Tibial artery (tissue), 4 donors: ENCODE data around the gene PTCD2.
"Not testable (repeated sequence)": the region's sequence is repeated elsewhere in the genome, so short reads cannot be mapped to it uniquely, and the experiment has no call there.

ENCODE experiments used
- DNase-seq, 2 donors: peaks; one replicate each; pipeline ENCODE4 v3.0.0-alpha.2; 2019
- H3K27ac ChIP-seq, 2 donors: fragments of 200-600 bp; sonication (generic) in 1 of 2; 1 replicate in 1 of 2; 2 replicates in 1 of 2; pipeline ENCODE4 v1.5.1; 2018 to 2019; ENCODE audit warnings: mild to moderate bottlenecking in 1 of 2
- H3K27me3 ChIP-seq, 2 donors: fragments of 200-600 bp; sonication (generic) in 1 of 2; one replicate each; pipeline versions ENCODE4 v1.5.1 to v1.6.0; 2016 to 2019
- H3K36me3 ChIP-seq, 3 donors: fragments of 200-600 bp; sonication (generic) in 2 of 3; one replicate each; pipeline ENCODE4 v1.5.1; 2016 to 2019; ENCODE audit warnings: mild to moderate bottlenecking in 2 of 3
- H3K4me1 ChIP-seq, 4 donors: fragments of 200-600 bp; sonication (generic) in 2 of 4; 1 replicate in 3 of 4; 2 replicates in 1 of 4; pipeline ENCODE4 v1.5.1; 2016 to 2019
- H3K4me3 ChIP-seq, 2 donors: fragments of 200-600 bp; sonication (generic) in 1 of 2; 1 replicate in 1 of 2; 2 replicates in 1 of 2; pipeline ENCODE4 v1.5.1; 2018 to 2019; ENCODE audit warnings: mild to moderate bottlenecking in 2 of 2
- H3K9me3 ChIP-seq, 3 donors: fragments of 200-600 bp; sonication (generic) in 1 of 3; one replicate each; pipeline ENCODE4 v1.5.1; 2016 to 2019
- intact Hi-C: fragments of 100-400 bp; cut with DNase I; formaldehyde crosslinking; loops from one replicate; pipeline ENCODE4 v1.15.0; 2023; ENCODE audit warnings: low total_unique reads
- TF ChIP-seq, protein P1 (sequence below), 2 experiments: fragments of 200-600 bp in 1 of 2; fragments of 450-650 bp in 1 of 2; IDR thresholded peaks; one replicate each; pipeline ENCODE4 v1.5.1; 2017 to 2019; ENCODE audit warnings: antibody characterized with exemption in 2 of 2, mild to moderate bottlenecking in 1 of 2, moderate library complexity in 1 of 2

Gene PTCD2

DNA sequence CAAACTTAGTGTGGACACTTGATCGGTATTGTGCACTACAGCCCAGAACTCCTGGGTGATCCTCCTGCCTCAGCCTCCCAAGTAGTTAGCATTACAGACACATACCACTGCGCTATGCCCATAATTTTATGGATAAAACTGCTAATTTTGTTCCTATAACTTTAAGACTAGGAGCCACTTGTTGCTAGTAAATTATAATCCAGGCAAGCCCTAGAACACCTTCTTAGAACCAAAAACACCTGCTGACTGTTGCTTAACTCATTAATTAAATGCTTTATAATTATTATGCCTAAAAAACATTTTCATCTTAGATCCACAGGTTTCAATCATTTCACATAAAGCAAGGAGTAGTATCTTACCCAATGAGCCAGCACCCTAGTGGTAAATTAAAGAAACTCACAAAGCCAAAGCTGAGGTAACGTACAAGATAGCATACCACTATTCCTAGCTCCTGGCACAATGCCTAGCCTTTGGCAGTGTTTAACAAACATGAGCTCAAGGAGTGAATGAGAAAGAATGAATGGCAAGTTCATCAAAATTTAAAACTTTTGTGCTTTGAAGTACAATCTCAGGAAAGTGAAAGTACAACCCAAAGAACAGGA, 5.5 kb upstream of the PTCD2 start:
- no peaks in the 10 kb centered on the region for H3K9me3 ChIP-seq
- H3K27ac ChIP-seq, result no peak overlapping the region
- no peak for DNase-seq
- TF ChIP-seq, protein P1, sequence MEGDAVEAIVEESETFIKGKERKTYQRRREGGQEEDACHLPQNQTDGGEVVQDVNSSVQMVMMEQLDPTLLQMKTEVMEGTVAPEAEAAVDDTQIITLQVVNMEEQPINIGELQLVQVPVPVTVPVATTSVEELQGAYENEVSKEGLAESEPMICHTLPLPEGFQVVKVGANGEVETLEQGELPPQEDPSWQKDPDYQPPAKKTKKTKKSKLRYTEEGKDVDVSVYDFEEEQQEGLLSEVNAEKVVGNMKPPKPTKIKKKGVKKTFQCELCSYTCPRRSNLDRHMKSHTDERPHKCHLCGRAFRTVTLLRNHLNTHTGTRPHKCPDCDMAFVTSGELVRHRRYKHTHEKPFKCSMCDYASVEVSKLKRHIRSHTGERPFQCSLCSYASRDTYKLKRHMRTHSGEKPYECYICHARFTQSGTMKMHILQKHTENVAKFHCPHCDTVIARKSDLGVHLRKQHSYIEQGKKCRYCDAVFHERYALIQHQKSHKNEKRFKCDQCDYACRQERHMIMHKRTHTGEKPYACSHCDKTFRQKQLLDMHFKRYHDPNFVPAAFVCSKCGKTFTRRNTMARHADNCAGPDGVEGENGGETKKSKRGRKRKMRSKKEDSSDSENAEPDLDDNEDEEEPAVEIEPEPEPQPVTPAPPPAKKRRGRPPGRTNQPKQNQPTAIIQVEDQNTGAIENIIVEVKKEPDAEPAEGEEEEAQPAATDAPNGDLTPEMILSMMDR (IDR thresholded peaks at IDR 0.05), result no peak
- H3K4me1 ChIP-seq, result peaks cover 0 to 17% (median 7%) of the 10 kb centered on the region in 4 donors
- H3K4me3 ChIP-seq, result no peak overlapping the region
- peaks cover 10 to 42% (median 18%) of the 10 kb centered on the region in 3 donors for H3K36me3 ChIP-seq
- intact Hi-C loops, result loop anchor here (5.0 kb wide), 1 partner anchor 302 kb away; no protein-coding TSS in a partner anchor
- no peaks in the 10 kb centered on the region for H3K27me3 ChIP-seq

- Histone ChIP-seq H3K36me3 (peaks cover 0 to 22% (median 0%) of the 10 kb centered on the region in 3 donors), H3K4me3 (peak overlapping the region; percentile 65 to 87), H3K27ac (peak overlapping the region; percentile 80), H3K4me1 (peaks cover 0 to 22% (median 12%) of the 10 kb centered on the region in 4 donors)
- H3K27me3 ChIP-seq, H3K9me3 ChIP-seq, DNase-seq: not testable (repeated sequence)
- intact Hi-C loops, result loop anchor here (5.0 kb wide), 1 partner anchor 307 kb away; no protein-coding TSS in a partner anchor
Measured at GRCh38 chr5:72319435-72319975, 668 bp upstream of the PTCD2 start.

GRCh38 chr5:72324189-72324825, 4.1 kb downstream of the PTCD2 start:
- H3K36me3 ChIP-seq, result peaks cover 10 to 46% (median 18%) of the 10 kb centered on the region in 3 donors
- no peaks in the 10 kb centered on the region for H3K9me3 ChIP-seq
- no peak overlapping the region for H3K27ac ChIP-seq
- no peak for DNase-seq
- TF ChIP-seq, protein P1 (IDR thresholded peaks at IDR 0.05), result no peak
- peaks cover 0 to 12% (median 7%) of the 10 kb centered on the region in 4 donors for H3K4me1 ChIP-seq
- no peak overlapping the region for H3K4me3 ChIP-seq
- intact Hi-C loops, result no loop called here
- no peaks in the 10 kb centered on the region for H3K27me3 ChIP-seq

GRCh38 chr5:72325566-72326305, 5.6 kb downstream of the PTCD2 start:
- TF ChIP-seq, protein P1 (IDR thresholded peaks at IDR 0.05), result no peak
- no peaks in the 10 kb centered on the region for H3K27me3 ChIP-seq
- no peak overlapping the region for H3K4me3 ChIP-seq
- no peak overlapping the region for H3K27ac ChIP-seq
- peaks cover 0 to 7% (median 5%) of the 10 kb centered on the region in 4 donors for H3K4me1 ChIP-seq
- DNase-seq, result no peak
- H3K36me3 ChIP-seq, result peaks cover 10 to 53% (median 24%) of the 10 kb centered on the region in 3 donors
- no peaks in the 10 kb centered on the region for H3K9me3 ChIP-seq
- intact Hi-C loops, result no loop called here

DNA sequence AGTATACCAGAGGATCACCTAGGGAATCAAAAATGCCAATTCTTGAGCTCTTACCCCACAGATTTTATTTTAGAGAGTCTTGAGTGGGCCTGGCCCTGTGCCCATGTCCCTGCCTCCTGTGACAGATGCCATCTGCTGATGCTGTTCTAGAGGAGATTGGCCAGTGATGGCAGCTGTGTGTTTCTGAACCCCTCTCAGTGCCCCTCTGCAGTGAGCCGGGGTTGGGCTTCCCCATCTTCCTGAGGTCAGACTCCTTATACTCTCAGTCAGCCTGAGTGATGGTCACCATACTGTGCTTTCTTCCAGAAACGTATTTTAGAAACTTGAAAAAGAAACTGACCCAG, 6.1 kb downstream of the PTCD2 start:
- DNase-seq, result no peak
- no peaks in the 10 kb centered on the region for H3K27me3 ChIP-seq
- TF ChIP-seq, protein P1 (IDR thresholded peaks at IDR 0.05), result no peak
- intact Hi-C loops, result no loop called here
- H3K36me3 ChIP-seq, result peaks cover 13 to 58% (median 24%) of the 10 kb centered on the region in 3 donors
- H3K4me1 ChIP-seq, result peaks cover 0 to 3% (median 0%) of the 10 kb centered on the region in 4 donors
- H3K4me3 ChIP-seq, result no peak overlapping the region
- H3K27ac ChIP-seq, result no peak overlapping the region
- no peaks in the 10 kb centered on the region for H3K9me3 ChIP-seq
